HG02973 (cell line): ENCODE data around the gene FAM124B.
A peak's percentile ranks its signal among the peaks of the same experiment; 100 is the strongest.
"Not testable (repeated sequence)": the region's sequence is repeated elsewhere in the genome, so short reads cannot be mapped to it uniquely, and the experiment has no call there.

Experiments used
- ATAC-seq: cut with Tn5 transposase; IDR thresholded peaks from one replicate; pipeline ENCODE4 v1.9.1; 2021; ENCODE audit warnings: moderate library complexity; ENCODE audit not compliant: unreplicated experiment

Gene FAM124B

DNA sequence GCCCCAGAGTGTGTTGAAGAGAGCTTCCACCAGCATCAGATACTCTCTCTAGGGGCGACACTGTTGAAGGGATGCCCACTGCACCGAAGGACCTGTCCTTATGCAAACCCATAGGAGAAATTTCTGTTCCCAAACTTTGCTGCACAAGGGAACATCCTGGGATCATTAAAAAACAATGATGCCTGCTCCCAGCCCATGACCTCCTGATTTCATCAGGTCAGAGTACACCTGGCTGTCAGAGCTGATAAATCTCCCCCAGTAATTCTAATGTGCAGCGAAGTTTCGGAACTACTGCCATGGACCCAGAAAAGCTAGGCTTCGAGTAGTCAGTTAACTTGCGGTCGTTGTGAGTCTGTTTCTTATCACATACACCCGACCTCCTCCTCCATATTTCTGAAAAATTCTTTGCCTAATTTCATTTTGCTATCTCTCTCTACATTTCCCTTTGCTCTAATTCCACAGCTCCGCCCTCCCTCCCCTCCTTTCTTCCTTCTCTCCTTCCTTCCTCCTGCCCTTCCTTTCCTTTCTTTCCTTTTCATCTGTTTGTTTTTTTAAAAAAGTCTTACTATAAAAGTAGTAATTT lies 18.8 kb downstream of the FAM124B start:
- ATAC-seq: no peak

DNA sequence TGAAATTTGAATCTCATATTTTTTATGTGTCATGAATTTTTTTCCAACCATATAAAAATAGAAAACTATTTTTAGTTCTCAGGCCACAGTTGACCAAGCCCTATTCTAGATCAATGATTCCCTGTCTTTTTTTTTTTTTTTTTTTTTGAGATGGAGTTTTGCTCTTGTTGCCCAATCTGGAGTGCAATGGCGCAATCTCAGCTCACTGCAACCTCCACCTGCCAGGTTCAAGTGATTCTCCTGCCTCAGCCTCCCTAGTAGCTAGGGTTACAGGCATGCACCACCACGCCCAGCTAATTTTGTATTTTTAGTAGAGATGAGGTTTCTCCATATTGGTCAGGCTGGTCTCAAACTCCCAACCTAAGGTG lies 19.6 kb downstream of the FAM124B start:
- not testable (repeated sequence) for ATAC-seq

DNA sequence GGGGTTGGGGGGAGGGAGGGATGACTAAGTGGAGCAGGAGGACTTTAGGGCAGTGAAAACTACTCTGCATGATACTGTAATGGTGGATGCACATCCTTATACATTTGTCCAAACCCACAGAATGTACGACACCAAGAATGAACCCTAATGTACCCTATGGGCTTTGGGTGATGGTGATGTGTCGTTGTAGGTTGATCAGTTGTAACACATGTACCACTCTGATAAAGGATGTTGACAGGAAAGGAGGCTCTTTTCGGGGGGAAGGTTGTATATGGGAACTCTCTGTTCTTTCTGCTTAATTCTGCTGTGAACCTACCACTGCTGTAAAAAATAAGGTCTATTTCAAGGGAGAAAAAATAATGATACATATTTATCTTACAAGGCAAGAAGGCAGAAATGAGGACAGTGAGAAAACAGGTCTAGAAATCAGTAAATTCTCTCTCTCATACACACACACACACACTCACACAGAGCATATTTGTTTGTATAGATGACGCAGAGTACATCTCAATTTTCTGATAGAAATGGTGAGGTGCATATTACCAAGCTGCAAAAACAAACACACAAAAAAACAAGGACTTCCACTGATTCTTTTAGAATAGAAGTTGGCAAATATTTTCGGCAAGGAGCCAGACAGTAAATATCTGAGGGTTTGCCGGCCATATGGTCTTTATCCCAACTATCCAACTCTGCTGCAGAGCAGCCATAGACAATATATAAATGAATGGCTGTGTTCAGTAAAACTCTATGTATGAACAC lies 20.2 kb downstream of the FAM124B start:
- no peak for ATAC-seq

DNA sequence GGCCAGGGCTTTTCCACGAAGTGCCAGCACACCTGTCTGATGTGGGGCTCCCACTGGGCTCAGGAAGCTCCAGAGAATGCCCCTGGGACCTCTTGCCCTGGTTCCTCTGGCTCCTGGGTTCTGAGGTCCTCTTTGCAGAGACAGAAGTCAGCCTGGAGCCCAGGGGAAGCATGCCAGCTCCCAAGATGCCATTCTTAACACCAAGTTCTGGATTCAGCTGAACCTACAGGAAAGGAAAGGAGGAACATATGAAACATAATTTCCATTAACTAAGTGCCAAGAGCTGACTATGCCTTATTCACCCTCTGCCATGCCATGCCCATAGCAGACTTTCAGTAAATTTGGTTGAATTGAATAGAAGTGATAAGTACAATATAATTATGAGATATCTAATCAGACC lies 21.9 kb downstream of the FAM124B start:
- no peak for ATAC-seq

DNA sequence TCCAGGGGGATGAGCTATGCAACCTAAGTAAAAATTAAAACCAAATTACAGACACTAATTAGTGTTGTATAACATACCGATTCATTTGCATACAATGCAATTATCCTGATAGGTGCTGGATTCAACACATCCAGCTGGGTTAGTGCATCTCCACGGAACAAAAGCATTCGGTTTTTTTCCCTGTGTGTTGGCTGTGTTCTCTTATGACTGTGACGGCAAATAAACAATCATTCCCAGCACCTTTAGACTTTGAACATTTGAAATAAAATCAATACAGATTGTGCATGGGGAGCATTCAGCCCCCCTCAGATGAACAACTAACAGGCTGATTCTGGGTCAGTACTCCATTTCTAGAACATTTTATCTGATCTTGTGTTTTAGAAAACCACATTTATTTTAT lies 22.7 kb downstream of the FAM124B start:
- no peak for ATAC-seq

DNA sequence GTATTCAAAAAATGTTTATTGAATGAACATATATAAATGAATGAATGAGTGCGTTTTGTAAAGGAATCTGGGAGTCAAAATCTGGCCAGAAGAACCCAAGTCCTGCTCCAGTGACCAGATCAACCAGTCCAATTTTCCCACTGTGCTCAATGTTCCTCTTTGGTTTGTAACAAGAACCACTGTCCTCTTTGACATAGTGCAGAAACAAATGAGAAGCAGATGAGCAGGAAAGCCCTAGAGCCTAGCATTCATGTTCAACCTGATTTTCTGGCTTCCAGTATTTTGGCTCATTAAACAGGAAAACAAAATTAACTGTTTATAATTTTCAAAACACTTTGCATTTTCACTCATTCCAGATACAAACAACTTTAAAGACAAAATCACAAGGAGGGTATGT lies 23.2 kb downstream of the FAM124B start:
- no peak for ATAC-seq

DNA sequence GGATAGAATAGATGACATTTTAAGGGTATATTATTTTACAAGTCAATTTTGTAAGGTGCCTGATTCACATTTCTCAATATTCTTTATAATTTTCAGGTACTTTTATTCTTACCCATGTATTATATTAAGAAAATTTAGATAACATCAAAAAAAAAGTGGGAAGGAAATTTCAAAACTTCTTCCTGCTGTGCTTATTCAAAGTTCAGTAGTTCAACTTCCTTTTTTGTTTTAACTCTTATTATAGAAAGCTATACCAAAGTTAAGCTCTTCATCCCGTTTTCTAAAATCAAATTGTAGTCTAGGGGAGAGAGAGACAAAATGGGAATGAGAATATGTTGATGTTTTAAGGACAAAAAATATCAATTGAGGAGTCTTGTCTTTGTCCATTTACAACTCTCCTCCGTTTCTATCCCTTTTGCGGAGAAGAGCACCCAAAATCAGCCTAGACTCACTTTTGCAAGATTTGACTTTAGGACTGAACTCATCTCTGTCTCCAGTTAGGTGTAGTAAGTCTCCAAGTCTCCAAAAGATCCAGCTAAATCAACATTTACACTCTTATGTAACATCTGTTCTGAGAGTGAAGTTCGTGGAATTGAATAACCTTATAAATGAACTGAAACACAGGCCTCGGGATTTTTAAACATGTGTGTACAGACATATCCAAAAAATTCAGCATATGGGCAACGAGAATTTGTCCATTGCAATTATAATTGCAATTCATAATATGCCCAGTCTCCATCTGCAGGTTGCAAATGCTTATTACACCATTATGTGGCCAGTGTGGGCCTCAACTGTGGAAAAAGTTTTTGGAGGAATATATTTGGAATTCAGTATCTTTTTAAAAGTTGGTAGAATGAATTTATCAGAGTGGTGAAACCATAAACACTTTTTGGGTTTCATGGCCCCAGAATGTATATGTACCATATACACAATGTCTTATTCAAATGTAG lies 23.9 kb downstream of the FAM124B start:
- no peak for ATAC-seq

DNA sequence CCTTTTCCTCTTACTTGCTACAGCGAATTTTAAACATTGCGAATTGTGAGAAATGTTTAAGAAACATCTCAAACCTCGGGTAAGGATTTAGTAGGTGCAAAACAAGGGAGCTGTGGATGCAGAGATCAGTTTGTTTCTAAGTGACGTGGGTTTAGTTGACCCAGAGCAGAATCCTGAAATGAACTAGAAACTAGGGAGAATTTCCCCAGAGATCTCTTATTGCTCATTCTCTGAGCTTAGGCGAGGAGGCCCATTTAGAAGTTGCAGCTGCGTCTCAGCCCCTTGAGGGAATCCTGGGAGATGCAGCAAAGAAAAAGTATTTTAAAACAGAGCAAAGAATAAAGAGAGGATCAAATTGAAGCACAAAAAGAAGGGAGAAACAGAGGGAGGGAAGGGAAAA lies 29.3 kb downstream of the FAM124B start:
- ATAC-seq: no peak

DNA sequence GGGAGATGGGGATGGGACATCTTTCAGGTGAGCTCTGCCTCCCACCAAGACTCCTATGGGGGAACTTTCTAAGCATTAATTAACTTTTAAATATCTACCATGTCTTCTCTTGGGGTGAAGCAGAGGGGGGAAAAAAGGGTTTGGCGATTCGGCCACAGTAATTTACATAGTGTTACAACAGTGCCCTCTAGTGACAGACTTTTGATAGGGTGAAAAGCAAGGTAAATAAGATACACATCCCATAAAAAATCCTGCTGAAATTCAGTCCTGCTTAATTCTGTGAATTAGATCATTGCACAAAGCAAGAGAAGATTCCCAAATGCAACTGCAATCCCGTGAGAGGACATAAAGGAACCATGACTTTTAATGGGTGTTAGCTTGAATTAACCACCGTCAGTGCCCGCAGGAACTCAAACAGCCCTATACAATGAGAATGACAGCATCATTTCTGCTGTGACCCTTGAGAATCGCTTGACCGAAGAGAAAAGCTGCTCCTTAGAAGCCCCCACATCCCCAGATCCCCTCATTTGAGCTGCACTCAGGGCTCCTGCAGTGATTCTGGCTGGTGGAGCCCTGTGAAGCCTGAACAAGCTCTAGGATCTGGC lies 32.8 kb downstream of the FAM124B start:
- ATAC-seq: no peak

DNA sequence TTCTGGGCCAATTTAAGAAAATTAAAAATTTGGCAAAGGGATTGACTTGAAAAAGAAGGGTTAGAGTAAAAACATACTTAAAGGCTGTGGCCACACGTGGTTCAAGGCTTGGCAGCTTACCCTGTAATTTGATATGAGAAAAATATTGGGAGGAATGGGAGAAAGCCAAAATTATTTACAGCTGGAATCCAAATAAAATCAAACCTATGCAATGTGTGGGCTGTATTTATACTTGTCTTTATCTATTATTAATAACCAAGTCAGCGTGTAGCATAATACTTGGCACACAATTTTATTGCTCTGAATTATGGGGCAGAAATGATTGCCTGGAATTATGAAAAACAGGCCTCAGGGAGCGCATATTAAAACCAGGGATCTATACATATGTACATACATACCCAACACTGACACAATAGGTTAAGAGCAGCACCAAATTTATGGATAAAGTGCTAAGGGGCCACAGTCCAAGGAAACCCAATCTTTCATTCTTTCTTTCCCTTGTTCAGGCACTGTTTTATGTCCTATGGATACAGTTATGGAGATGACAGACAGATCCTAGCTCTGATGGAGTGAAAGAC lies 35.6 kb downstream of the FAM124B start:
- ATAC-seq: no peak

DNA sequence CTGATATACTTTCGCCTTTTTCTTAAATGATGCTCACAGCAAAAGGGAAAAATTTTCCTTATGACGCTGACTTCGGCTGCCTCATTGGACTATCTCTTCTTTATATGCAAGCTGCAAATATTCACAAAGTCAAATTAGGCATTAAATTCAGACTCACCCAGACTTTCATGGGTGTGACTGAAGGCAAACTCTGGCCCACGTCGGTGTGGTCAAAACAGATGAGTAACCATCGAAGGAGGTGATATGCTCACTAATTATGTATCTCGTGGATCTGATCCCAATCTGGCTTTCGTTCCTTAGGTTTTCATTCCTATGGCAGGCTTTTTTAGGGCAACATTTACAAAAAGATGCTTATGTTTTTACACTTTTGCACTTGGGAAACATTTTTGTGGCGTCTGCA lies 36.6 kb downstream of the FAM124B start:
- ATAC-seq: no peak

DNA sequence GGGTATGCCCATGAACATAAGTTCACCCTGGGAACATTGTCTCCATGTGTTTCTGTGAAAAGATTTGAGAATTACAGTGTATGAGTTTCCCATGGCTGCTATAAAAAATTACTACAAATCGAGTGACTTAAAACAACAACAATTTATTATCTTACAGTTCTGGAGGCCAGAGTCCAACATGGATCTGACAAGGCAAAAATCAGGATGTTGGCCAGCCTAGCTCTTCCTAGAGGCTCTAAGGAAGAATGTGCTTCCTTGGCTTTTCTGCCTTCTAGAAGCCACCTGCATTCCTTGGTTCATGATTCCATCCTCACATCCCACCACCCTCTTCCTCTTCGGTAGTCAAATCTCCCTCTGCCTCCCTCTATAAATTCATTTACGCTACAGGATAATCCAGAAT lies 38.6 kb downstream of the FAM124B start:
- no peak for ATAC-seq

DNA sequence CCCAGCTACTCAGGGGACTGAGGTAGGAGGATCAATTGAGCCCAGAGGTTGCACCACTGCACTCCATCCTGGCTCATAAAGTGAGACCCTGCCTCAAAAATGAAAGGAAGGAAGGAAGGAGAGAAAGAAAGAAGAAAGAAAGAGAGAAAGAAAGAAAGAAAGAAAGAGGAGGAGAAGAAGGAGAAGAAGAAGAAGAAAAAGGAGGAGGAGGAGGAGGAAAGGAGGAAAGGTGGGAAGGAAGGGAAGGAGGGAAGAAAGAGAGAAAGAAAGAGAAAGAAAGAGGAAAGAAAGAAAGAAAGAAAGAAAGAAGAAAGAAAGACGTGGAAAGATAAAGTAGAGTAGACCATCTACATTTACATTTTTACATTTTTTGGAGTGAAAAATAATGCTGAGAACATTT lies 39.8 kb downstream of the FAM124B start:
- ATAC-seq: no peak

DNA sequence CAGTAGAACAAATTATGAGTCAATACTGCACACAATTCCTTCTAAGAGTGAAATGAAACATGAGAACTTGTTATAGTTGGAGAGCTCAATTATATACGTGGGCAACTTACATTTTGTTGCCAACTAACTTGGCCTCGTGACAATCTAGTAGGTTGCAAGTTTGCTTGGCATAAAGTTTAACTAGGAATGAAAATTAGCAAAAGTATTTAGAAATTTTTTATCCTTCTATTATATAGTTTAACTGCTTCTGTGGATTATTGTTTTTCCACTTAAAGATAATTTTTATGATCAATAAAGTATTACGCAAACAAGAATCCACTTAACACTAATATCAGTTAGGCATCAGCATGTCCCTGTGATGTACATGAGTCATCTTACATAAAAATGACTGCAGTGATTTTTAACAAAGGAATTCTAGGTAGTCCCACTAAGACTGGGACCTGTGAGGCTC lies 41.1 kb downstream of the FAM124B start:
- no peak for ATAC-seq

DNA sequence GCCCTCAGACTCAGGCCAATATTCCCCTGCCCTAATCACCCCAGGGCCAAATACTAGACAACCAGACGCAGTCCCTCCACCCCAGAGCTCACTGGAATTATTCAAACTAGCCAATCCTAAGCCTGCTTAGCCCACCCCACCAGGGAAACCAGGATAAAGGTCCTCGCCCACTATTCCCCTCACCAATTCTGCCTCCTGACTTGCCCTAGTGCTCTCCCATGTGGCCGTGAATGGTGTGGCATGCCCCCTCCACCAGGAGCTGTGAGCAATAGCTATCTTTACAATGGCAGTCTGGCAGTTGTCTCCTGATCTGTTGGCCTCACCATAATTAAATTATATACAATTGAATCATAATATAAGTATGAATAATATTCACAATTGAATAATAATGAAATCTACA lies 42.3 kb downstream of the FAM124B start:
- ATAC-seq: no peak

DNA sequence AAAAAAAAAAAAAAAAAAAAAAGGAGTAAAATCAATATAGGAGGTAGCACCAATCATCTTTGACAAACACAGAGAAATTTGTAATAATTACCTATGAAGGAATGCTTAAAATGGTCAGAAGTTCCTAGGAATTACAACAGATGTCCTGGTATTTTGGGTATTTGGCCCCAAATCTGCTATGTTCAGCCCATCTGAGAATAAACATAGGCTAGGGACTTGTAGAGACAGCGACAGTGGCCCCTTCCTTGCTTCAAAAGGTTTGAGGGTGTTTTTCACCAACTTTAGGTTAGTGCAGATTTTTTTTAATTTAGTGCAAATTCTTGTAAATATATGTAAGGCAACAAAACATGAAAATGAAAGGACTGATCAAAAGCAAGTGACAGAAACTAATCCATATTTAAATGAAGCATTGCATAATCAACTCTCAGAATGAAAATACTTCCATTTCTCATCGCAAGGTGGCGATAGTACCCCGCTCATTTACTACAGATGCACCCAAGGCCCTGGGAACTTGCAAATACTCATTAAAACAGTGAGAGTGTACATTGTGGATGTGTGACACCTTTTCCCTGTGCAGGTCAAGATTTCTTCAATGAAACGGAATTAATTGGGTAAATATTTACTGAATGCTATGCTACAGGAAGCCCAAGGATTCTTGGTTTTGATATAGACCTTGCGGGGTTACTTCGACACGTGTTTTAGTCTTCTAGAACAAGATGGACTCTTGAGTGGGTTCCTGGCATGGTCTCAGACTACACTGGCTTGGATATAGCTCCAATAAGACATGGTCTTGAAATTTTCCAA lies 44.6 kb downstream of the FAM124B start:
- ATAC-seq: peak; percentile 73

DNA sequence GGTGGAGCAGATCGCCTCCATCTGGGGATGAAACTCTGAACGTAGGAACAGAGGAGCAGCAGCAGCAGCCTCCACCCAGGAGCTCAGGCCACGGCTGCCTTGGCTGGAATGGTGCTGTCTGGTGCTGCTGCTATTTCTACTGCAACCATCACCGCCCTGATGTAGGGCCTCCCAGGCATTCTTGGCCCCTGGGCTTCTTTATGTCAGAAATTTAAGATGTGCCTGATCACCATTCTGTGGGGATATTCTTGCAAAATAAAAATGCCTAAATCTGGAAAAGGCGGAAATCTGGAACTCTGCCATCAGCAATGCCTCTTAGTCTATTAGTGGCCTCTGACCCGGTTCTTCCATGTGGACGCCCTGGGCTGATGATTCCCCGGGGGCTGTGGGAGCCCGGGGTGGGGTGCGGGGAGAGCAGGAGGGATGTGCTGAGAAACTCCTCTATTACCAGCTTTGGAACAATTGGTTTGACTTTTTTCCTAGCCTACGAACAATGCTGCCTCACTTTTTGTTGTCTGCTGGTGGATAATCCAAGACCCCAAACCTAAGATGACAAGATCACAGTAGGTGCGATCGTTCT lies 47.2 kb downstream of the FAM124B start:
- ATAC-seq: no peak

DNA sequence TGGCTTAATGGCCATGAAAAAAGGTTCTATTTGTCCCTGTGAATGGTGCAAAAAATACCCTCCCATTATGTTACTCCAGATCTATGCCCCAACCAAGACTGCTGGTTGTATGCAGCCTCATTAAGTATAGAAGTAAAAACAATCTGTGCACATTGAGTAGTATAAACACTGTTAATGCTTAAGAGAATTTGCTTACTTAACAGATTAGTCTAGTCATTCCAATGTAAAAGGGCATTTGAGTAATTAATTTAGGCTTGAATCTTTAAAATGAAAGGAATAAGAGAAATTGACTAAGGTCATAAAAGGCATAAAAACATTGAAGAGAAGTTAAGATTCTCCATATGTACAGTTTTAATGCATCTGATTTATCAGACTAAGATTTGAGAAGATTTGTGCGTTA lies 51.2 kb downstream of the FAM124B start:
- ATAC-seq: no peak

DNA sequence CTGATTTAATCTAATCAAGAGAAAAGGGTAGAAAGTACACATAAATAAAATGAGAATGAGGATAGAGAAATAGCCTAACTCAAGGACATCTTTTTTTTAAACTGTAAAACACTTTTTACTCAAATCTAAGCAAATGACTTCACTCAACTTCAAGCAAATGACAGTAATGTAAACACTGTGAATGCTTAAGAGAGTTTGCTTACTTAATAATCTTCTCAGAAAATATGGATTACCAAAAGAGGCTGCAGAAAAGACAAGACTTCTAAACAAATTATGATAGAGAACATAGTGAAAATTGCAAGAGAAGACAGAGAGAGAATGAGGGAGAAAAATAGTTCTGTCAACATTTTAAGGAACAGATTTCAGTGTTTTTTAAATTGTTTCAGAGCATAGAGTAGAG lies 52.5 kb downstream of the FAM124B start:
- no peak for ATAC-seq
